ENCODE results near the gene ZMYND8.
"Not testable (repeated sequence)": the region's sequence is repeated elsewhere in the genome, so short reads cannot be mapped to it uniquely, and the experiment has no call there.

ZMYND8 gene

GRCh38 chr20:47309394-47309793, 47.1 kb downstream of the ZMYND8 start:
- no peak for DNase-seq

- DNase-seq = not testable (repeated sequence)
Observed at GRCh38 chr20:47307569-47307968, 48.9 kb downstream of the ZMYND8 start.

DNA sequence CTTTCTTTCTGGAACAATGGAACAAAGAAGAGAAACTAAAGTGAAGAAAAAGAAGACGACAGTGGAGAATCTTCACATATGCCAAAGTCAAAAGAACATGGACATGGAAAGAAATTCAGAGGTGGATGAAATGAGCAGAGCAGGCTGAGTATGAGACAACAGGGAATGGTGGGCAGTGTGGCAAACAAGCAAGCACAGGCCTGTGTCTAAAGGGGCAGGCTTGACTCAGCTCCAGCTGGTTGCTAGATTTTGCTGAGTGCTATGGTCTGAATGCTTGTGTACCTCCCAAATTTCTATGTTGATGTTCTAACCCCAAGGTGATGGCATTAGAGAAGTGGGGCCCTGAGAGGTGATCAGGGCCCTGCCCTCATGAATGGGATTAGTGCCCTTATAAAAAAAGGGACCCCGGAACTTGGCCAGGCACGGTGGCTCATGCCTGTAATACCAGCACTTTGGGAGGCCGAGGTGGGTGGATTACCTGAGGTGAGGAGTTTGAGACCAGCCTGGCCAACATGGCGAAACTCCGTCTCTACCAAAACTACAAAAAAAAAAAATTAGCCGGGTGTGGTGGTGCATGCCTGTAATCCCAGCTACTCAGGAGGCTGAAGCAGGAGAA, 49.6 kb downstream of the ZMYND8 start:
- no peak for DNase-seq

DNA sequence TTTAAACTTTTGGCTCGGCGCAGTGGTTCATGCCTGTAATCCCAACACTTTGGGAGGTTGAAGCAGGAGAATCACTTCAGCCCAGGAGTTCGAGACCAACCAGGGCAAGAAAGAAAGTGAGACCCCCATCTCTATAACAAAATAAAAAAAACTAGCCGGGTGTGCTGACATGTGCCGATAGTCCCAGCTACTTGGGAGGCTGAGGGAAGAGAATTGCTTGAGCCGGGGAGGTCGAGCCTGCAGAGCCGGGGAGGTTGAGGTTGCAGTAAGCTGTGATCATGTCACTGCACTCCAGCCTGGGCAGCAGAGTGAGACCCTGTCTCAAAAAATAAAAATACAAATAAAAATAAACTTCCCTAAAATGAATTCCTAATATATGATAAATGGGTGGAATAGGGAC, 50.4 kb downstream of the ZMYND8 start:
- DNase-seq = no peak

DNA sequence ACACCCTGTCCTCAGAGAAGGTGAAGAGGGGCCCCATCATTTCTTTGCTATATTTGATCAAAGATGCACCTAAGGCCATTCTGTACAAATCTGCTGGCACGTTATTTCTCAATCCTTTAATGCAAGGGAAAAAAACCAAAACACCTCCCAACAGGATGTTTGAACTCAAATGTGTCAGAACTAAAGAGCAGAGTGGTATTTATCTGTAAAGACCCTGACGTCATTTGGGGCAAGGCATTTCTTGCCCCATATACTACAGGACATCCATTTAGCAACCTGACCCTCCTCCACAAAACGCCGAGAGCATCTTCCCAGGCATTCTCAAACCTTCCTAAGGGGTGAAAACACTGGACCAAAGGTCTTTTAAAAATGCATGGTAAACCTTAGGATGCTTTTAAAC, 50.8 kb downstream of the ZMYND8 start:
- DNase-seq = peak; percentile 23

DNA sequence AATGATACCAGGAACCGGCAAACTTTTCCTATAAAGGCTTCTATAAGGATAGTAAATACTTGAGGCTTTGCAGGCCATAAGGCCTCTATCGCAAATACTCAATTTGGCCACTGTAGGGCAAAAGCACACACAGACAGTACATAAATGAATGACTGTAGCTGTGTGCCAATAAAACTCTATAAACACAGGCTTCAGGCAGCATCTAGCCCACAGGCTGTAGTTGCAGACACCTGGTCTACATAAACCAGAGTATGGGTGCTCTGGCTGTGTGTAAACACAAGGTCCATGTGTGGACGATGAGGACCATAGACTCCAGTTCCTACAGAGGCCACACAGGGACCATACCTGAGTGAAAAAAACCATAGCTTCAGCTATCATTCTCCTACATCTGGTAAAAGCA, 52.2 kb downstream of the ZMYND8 start:
- DNase-seq = no peak

DNA sequence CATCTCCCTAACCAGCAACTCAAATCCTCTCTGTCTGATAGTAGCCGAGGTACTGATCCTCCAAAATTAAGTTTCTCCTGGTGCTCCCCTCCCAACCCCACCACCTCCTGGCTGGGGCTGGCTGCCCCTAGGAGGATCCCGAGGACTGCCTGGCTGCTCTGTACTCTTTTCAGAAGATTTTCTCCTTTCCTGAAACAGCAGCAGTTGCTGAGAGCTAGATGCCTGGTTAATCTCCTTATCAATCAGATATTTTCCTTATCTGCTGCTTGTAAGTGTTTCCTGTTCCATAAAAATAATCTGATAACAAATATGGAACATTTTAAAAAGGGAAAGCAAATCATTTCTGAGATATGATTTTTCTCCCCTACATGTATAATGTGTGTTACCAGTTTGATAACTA, 52.8 kb downstream of the ZMYND8 start:
- DNase-seq = no peak

DNA sequence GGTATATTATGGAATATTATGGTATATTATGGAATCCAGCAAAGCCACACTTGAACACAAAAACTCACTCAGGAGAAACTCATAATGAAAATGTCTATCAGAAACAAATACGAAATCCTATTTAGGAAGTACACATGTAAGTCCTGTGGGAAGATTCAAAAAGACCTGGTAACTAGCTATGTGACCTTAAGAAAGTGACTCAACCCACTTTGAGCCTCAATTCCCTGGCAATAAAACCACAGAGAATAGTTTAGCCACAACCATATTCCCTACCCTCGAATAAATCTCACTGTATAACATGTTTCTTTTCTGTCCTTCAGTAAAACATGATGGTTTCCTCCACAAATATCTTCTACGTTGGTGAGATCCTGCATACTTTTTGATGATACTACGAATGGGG, 56.4 kb downstream of the ZMYND8 start:
- no peak for DNase-seq

GRCh38 chr20:47298624-47299023, 57.9 kb downstream of the ZMYND8 start:
- DNase-seq = no peak

DNA sequence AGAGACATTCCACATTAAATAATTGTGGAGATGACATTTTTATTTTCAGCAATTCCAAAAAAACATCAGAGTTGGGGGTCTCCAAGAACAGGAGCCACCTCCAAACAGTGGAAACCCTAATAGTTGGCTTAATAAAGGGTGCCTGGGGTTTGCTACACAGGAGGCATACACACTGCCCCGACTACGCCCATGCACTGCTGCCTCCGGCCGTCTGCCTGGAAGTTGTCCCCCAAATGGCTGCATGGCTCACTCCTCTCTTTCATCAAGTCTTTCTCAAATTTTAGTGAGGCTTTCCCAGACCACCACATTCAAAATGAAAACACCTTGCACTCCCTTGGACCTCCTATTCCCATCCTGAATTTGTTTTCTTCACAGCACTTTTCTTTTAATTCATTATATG, 58.8 kb downstream of the ZMYND8 start:
- DNase-seq = no peak

DNA sequence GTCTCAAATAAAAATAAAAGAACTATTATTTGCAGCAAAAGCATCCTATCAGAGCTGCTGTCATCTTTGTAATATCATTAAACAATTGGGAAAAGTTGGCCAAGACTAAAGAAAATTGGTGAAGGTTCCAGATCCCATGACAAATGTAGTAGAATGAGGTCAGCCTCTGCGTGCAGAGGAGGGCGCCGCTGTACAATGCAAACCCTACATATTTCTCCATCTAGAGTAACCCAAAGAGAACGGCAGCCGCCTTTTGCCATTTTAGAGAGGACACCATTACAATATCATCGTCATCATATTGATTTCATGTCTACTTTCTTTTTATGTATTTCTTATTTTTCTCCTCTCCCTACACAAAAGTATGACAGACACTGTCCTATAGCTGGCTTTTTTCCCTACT, 59.5 kb downstream of the ZMYND8 start:
- no peak for DNase-seq

DNA sequence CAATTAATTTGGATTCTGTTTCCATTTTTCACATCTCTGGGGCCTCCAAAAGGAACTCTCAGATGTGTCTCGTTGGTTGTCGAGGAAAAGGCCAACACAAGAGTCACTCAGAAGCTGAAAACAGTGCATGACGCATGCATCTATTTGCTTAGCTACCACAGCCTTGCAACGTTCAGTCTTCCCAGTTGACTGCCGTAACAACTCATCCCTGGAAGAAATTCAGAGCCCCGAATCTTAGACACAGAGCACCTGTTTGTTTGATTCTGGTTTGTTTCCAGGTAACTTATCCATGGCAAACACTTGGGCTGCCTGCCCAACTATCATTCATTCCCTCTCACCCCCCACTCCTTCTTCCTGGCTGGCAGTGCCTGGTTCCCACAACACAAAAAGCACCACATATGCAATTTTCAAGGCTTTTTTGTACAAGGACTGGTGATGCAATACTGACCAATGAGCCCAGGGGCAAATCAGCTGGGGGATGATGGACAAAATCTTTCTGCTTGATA, 60.5 kb downstream of the ZMYND8 start:
- DNase-seq = no peak

DNA sequence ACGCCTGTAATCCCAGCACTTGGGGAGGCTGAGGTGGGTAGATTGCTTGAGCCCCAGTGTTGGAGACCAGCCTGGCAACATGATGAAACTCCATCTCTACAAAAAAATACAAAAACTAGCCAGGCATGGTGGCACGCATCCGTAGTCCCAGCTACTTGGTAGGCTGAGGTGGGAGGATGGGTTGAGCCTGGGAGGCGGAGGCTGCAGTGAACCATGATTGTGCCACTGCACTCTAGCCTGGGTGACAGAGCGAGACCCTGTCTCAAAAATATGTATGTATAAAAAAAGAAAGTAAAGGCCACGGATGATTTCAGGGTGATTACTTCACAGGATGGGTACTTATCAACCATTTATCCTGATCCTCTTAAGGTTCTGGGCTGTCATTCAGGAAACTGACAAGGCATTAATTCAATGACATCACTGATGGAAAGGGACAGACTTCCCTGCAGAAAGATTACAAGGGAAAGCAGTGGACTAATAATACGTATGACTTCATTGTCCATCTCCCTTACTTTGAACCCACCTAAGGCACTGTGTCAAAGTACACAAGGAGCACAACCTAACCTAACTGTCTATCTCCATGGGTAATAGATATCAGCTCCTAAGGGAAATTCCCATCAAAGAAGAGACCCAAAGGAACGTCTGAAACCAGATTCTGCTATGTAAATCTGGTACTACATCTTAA, 61.2 kb downstream of the ZMYND8 start:
- no peak for DNase-seq

DNA sequence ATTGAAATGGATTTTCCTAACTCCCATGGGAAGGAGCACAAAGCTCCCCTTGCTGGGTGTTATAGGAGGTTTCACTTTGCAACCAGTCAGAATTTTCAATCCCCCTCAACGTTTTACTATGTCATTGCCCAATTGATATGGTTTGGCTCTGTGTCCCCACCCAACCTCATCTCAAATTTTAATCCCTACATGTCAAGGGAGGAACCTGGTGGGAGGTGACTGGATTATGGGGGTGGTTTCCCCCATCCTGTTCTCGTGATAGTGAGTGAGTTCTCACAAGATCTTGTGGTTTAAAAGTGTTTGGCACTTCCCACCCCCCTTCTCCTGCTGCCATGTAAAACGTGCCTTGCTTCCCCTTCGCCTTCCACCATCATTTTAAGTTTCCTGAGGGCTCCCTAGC, 62.9 kb downstream of the ZMYND8 start:
- DNase-seq = no peak

GRCh38 chr20:47292581-47292980, 63.9 kb downstream of the ZMYND8 start:
- DNase-seq = no peak

- no peak for DNase-seq
Observed at GRCh38 chr20:47290666-47291430, 65.7 kb downstream of the ZMYND8 start.

GRCh38 chr20:47290008-47290407, 66.5 kb downstream of the ZMYND8 start:
- DNase-seq = no peak

- DNase-seq = no peak
Observed at GRCh38 chr20:47289096-47289495, 67.4 kb downstream of the ZMYND8 start.

- DNase-seq = not testable (repeated sequence)
Observed at GRCh38 chr20:47288530-47288929, 68.0 kb downstream of the ZMYND8 start.

- DNase-seq = no peak
Observed at GRCh38 chr20:47287609-47288144, 68.8 kb downstream of the ZMYND8 start.

GRCh38 chr20:47286681-47287080, 69.8 kb downstream of the ZMYND8 start:
- no peak for DNase-seq

DNA sequence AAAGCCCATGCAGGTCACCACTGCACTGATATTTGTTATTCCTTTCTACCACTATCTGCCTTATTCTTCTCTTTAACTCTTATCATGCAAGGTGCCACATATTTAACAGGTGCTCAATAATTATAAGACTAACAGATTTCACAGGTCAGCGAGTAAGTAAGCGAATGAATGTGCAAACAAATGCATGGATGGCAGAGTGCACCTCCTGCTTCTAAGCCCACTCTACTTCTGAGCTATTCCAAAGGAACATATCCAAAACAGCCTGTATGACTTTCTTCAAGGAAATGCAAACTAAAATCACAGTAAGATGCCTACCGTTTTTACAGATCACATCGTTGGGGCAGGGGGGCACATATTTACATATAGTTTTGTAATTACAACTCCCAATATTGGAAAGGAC, 71.3 kb downstream of the ZMYND8 start:
- DNase-seq = no peak

- DNase-seq = no peak
Observed at GRCh38 chr20:47284373-47284772, 72.1 kb downstream of the ZMYND8 start.

GRCh38 chr20:47283411-47283810, 73.1 kb downstream of the ZMYND8 start:
- no peak for DNase-seq

Measured in activated CD4-positive, alpha-beta T cell treated with anti-CD3 and anti-CD28 coated beads, Interleukin-10, Interleukin-2, amounts not matched to agents 100 ng/mL and 50 ng/mL, durations not matched to agents 16 hours and 8 hours (primary cell).